Measurements from ENCODE around the gene EIF1B.
"Not testable (repeated sequence)": the region's sequence is repeated elsewhere in the genome, so short reads cannot be mapped to it uniquely, and the experiment has no call there.

The EIF1B gene

GRCh38 chr3:40268802-40269524, 40.5 kb upstream of the EIF1B start:
- TF ChIP-seq CTCF (IDR thresholded peaks at IDR 0.05; ENCODE audit: low read depth, low read length), result no peak
- H3K9me3 ChIP-seq, result no peaks in the 10 kb centered on the region
- no peak for DNase-seq
- no peak overlapping the region for H3K4me3 ChIP-seq (ENCODE audit: low read depth, low read length)
- no peaks in the 10 kb centered on the region for H3K27me3 ChIP-seq
- no peaks in the 10 kb centered on the region for H3K4me1 ChIP-seq
- no peaks in the 10 kb centered on the region for H3K36me3 ChIP-seq

GRCh38 chr3:40278791-40279190, 30.7 kb upstream of the EIF1B start:
- Histone ChIP-seq H3K27me3 (no peaks in the 10 kb centered on the region), H3K36me3 (no peaks in the 10 kb centered on the region), H3K4me3 (ENCODE audit: low read depth, low read length) (no peak overlapping the region), H3K9me3 (no peaks in the 10 kb centered on the region), H3K4me1 (no peaks in the 10 kb centered on the region)
- no peak for TF ChIP-seq CTCF (IDR thresholded peaks at IDR 0.05; ENCODE audit: low read depth, low read length)
- DNase-seq, result no peak

- no peak for TF ChIP-seq CTCF (IDR thresholded peaks at IDR 0.05; ENCODE audit: low read depth, low read length)
- no peaks in the 10 kb centered on the region for H3K27me3 ChIP-seq
- no peaks in the 10 kb centered on the region for H3K36me3 ChIP-seq
- H3K4me1 ChIP-seq, result no peaks in the 10 kb centered on the region
- H3K9me3 ChIP-seq, result no peaks in the 10 kb centered on the region
- DNase-seq, result no peak
- H3K4me3 ChIP-seq (ENCODE audit: low read depth, low read length), result no peak overlapping the region
These were observed 27.5 kb upstream of the EIF1B start for GRCh38 chr3:40281995-40282394.

- DNase-seq; H3K27me3 ChIP-seq; H3K4me1 ChIP-seq; H3K4me3 ChIP-seq (ENCODE audit: low read depth, low read length); H3K36me3 ChIP-seq; H3K9me3 ChIP-seq: not testable (repeated sequence)
These were observed 26.4 kb upstream of the EIF1B start for GRCh38 chr3:40283057-40283456.

GRCh38 chr3:40287248-40287647, 22.3 kb upstream of the EIF1B start:
- TF ChIP-seq CTCF (IDR thresholded peaks at IDR 0.05; ENCODE audit: low read depth, low read length), result no peak
- H3K9me3 ChIP-seq, result no peaks in the 10 kb centered on the region
- DNase-seq, result no peak
- H3K36me3 ChIP-seq, result no peaks in the 10 kb centered on the region
- H3K4me3 ChIP-seq (ENCODE audit: low read depth, low read length), result no peak overlapping the region
- no peaks in the 10 kb centered on the region for H3K4me1 ChIP-seq
- H3K27me3 ChIP-seq, result no peaks in the 10 kb centered on the region

- no peaks in the 10 kb centered on the region; the same call in 1 of the 2 replicates for H3K4me1 ChIP-seq
- no peak for DNase-seq
- no peaks in the 10 kb centered on the region for H3K27me3 ChIP-seq
- H3K36me3 ChIP-seq, result no peaks in the 10 kb centered on the region
- no peak overlapping the region for H3K4me3 ChIP-seq (ENCODE audit: low read depth, low read length)
- TF ChIP-seq CTCF (IDR thresholded peaks at IDR 0.05; ENCODE audit: low read depth, low read length), result no peak
- H3K9me3 ChIP-seq, result no peaks in the 10 kb centered on the region
These were observed 19.1 kb upstream of the EIF1B start for GRCh38 chr3:40290396-40290795.
